Ascending aorta (tissue), 2 donors: ENCODE measurements around the gene C2orf80. TPM values are rescaled to one million over a fixed set of nuclear protein-coding genes. Genes with fewer than 3 reads are reported as not detected.
"Not testable (repeated sequence)": the region's sequence is repeated elsewhere in the genome, so short reads cannot be mapped to it uniquely, and the experiment has no call there.

Experiments used
- DNase-seq, 2 donors: peaks; one replicate each; pipeline ENCODE4 v3.0.0-alpha.2; 2019; ENCODE audit warnings: low spot score in 2 of 2
- H3K27ac ChIP-seq, 2 donors: fragments of 200-600 bp; sonication (generic); one replicate each; pipeline ENCODE4 v1.5.1; 2016 to 2017; ENCODE audit warnings: mild to moderate bottlenecking in 1 of 2
- H3K27me3 ChIP-seq: fragments of 200-600 bp; sonication (generic); one replicate; pipeline ENCODE4 v1.5.1; 2017
- H3K36me3 ChIP-seq, 2 donors: fragments of 200-600 bp; sonication (generic); one replicate each; pipeline ENCODE4 v1.5.1; 2016
- H3K4me1 ChIP-seq, 2 donors: fragments of 200-600 bp; sonication (generic); one replicate each; pipeline ENCODE4 v1.5.1; 2016 to 2017; ENCODE audit warnings: mild to moderate bottlenecking in 1 of 2
- H3K4me3 ChIP-seq, 2 donors: fragments of 200-600 bp; sonication (generic); one replicate each; pipeline ENCODE4 v1.5.1; 2016 to 2017; ENCODE audit warnings: mild to moderate bottlenecking in 1 of 2
- H3K9me3 ChIP-seq, 2 donors: fragments of 200-600 bp; sonication (generic); one replicate each; pipeline ENCODE4 v1.5.1; 2016
- intact Hi-C: fragments of 100-400 bp; cut with DNase I; formaldehyde crosslinking; loops from one replicate; pipeline ENCODE4 v1.15.1; 2023
- total RNA-seq: library from RNA; depleted of rRNA; stranded (reverse); fragments of >200 nt; gene quantifications from one replicate; pipeline ENCODE4 v1.1.0, GENCODE V29; 2016
- TF ChIP-seq, protein P1 (sequence below), 3 experiments: fragments of 200-600 bp in 2 of 3; fragments of 450-650 bp in 1 of 3; sonication (generic) in 2 of 3; IDR thresholded peaks; one replicate each; pipeline ENCODE4 v1.5.1; 2016 to 2019; ENCODE audit warnings: antibody characterized with exemption in 3 of 3, mild to moderate bottlenecking in 1 of 3, moderate library complexity in 1 of 3

C2orf80 gene
- total RNA-seq, 1 donor from 2014 or later = not detected

DNA sequence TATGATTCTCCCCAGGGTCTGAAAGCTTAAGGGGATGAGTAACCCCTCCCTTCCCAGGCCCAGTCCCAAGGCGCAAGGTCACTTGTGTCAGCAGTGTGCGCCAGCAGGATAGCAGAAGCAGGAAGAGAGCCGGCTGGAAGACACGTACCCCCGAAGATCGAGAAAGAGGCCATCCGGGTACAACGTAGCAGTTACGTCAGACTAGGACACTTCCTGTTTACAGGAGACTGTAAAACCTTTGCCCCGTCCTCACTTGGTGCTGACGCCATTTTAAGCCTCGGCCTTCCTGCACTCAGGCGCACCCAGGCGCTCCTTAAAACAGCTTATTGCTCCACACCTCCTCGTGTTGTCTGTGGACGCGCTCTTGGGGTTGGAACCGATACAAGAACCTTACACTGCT lies 50.4 kb downstream of the C2orf80 start:
- Histone ChIP-seq H3K27me3 (no peaks in the 10 kb centered on the region), H3K4me3 (no peak overlapping the region), H3K9me3 (no peaks in the 10 kb centered on the region), H3K36me3 (no peaks in the 10 kb centered on the region), H3K4me1 (no peaks in the 10 kb centered on the region), H3K27ac (no peak overlapping the region)
- TF ChIP-seq, protein P1, sequence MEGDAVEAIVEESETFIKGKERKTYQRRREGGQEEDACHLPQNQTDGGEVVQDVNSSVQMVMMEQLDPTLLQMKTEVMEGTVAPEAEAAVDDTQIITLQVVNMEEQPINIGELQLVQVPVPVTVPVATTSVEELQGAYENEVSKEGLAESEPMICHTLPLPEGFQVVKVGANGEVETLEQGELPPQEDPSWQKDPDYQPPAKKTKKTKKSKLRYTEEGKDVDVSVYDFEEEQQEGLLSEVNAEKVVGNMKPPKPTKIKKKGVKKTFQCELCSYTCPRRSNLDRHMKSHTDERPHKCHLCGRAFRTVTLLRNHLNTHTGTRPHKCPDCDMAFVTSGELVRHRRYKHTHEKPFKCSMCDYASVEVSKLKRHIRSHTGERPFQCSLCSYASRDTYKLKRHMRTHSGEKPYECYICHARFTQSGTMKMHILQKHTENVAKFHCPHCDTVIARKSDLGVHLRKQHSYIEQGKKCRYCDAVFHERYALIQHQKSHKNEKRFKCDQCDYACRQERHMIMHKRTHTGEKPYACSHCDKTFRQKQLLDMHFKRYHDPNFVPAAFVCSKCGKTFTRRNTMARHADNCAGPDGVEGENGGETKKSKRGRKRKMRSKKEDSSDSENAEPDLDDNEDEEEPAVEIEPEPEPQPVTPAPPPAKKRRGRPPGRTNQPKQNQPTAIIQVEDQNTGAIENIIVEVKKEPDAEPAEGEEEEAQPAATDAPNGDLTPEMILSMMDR (IDR thresholded peaks at IDR 0.05) = no peak
- no peak for DNase-seq
- intact Hi-C loops = no loop called here

- not testable (repeated sequence) for DNase-seq
Measured at GRCh38 chr2:208138334-208138733, 51.5 kb downstream of the C2orf80 start.

DNA sequence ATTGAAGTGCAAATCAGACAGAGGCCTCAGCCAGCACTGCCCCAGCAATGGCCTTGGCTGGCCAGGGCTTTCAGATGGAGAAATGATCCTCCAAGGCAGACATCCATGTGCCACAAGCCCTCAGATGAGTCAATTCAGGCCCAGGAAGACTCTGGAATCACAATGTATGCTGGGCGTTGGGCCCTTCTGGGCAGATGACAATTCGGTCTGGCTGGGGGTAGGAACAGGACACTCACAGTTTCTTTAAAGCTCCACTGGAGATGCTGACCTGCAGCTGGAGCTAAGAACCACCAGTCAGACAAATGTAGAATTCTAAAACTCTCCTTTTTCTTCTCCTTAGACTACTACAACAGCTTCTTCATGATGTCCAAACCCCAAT lies 53.1 kb downstream of the C2orf80 start:
- Histone ChIP-seq H3K4me1 (no peaks in the 10 kb centered on the region), H3K27me3 (no peaks in the 10 kb centered on the region), H3K36me3 (no peaks in the 10 kb centered on the region), H3K27ac (no peak overlapping the region), H3K4me3 (no peak overlapping the region), H3K9me3 (no peaks in the 10 kb centered on the region)
- intact Hi-C loops = no loop called here
- TF ChIP-seq, protein P1 (IDR thresholded peaks at IDR 0.05) = no peak
- DNase-seq = no peak

More at GRCh38 chr2:208138334-208138733, 51.5 kb downstream of the C2orf80 start:
- H3K27me3 ChIP-seq, H3K4me1 ChIP-seq, H3K4me3 ChIP-seq, H3K36me3 ChIP-seq, H3K9me3 ChIP-seq, H3K27ac ChIP-seq, intact Hi-C loops: not testable (repeated sequence)

- Histone ChIP-seq H3K27ac (no peak overlapping the region), H3K9me3 (no peaks in the 10 kb centered on the region), H3K27me3 (no peaks in the 10 kb centered on the region), H3K36me3 (no peaks in the 10 kb centered on the region), H3K4me3 (no peak overlapping the region), H3K4me1 (no peaks in the 10 kb centered on the region)
- TF ChIP-seq, protein P1 (IDR thresholded peaks at IDR 0.05) = no peak
- intact Hi-C loops = no loop called here
- DNase-seq = no peak
Measured at GRCh38 chr2:208135794-208136715, 53.8 kb downstream of the C2orf80 start.

DNA sequence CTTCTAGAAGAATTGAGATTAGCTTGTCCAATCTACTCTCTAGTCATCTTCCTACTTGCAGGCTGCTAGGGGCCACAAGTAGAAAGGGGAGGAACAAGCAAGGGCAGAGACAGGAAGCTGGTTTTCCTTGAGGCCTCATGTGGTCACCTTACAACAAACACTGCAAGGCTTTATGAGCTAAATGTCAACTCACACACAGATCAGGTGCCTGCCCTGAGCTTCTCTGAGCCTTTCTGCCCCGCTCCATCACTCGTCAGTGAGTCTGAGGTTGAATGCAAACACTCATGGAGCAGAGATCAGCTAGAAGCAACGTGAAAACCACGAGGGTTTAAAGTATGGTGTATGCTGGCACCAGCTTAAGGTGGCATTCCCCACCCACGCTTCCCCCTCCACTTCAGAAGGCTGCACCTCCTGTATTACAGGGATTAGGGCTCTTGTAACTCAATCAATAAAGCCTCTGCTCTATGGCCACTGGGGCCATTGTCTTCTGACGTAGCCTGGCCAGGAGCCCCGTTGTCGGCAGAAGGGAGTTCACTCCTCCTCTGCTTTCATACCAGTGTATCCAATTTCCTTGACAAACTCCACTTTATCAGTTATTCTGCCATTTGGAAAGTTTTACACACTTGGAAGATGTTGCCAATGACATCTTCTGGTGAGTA lies 54.8 kb downstream of the C2orf80 start:
- DNase-seq = no peak
- no peaks in the 10 kb centered on the region for H3K36me3 ChIP-seq
- no peaks in the 10 kb centered on the region for H3K27me3 ChIP-seq
- no peak overlapping the region for H3K4me3 ChIP-seq
- H3K27ac ChIP-seq = no peak overlapping the region
- intact Hi-C loops = no loop called here
- no peaks in the 10 kb centered on the region for H3K4me1 ChIP-seq
- no peaks in the 10 kb centered on the region for H3K9me3 ChIP-seq
- TF ChIP-seq, protein P1 (IDR thresholded peaks at IDR 0.05) = no peak

DNA sequence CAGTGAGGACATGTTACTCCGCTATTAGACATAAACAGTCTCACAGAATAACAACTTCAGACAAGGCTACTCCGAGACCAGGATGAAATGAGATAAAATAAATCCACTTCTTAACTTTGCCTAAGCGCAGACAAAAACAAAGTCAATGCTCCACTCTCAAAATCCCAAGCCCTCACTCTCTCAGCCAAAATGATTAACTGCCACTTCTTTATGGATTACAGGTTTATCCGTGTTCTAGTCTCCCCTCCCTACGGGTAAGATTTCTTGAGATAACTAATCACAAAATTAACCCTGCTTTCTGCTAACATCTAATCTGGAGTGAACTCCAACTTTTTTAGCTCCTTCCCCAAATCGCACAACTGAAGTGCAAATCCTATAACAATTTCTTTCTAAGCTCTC lies 59.1 kb downstream of the C2orf80 start:
- Histone ChIP-seq H3K27ac (no peak overlapping the region), H3K4me1 (no peaks in the 10 kb centered on the region), H3K36me3 (no peaks in the 10 kb centered on the region), H3K27me3 (no peaks in the 10 kb centered on the region), H3K9me3 (no peaks in the 10 kb centered on the region), H3K4me3 (no peak overlapping the region)
- TF ChIP-seq, protein P1 (IDR thresholded peaks at IDR 0.05) = no peak
- intact Hi-C loops = no loop called here
- no peak for DNase-seq
